Stimulated activated CD4-positive, alpha-beta T cell treated with anti-CD3 and anti-CD28 coated beads, Interleukin-4, amount 100 ng/mL, for 1 hour (primary cell): ENCODE results near the gene FRS2.

Source experiments
- DNase-seq: peaks from one replicate; pipeline ENCODE4 v3.0.0-alpha.2; 2020

FRS2 gene

DNA sequence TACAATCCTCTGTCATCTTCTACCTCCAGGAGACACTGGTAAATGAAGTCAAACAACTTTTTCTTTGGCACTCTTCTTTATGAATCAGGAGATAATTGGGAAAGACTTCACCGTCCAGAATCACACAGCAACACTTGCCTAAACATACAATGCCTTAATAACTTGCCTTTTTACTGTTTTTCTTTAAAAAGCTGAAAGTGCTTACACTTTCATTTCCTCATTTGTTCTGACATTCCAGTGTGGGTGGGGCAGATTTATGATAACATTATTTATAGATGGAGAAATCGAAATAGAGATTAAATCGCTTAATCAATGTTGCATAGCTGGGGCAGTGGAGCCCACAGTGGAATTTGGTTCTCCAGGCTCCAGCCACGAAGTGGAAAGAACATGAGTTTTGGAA is 2.8 kb upstream of the FRS2 start:
- no peak for DNase-seq

DNA sequence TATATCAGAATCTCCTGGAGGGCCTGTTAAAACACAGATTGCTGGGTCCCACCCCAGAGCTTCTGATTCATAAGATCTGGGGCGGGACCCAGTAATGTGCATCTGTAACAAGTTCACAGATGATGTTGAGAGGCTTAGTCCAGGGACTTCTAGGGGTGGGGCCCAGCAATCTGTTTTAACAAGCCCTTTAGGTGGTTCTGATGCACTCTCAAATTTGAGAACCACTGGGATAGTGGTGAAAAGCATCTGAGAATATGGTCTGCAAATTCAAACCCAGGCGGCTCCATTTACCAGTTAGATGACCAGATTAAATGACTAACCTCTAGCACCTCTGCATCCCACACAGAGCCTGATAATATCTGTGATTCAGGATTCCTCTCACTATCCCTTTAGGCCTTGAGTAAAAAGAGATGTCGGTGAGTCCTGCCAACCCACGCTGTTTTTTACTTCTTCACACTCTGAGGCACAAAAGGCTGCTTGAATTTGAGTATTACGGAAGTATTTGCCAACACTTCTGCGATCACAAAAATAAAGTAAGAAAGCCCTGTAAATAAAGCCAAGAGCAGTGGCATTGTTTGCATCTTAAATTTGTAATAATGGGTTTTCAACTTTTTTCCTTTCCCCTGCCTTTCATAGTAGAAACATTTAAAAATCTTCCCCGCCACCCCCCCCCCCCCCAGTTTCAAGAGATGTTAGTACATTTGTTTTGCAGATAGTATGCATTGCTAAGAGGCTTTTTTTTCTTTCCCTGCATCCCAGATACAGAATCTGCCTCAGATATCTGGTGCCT is 1.8 kb upstream of the FRS2 start:
- no peak for DNase-seq

DNA sequence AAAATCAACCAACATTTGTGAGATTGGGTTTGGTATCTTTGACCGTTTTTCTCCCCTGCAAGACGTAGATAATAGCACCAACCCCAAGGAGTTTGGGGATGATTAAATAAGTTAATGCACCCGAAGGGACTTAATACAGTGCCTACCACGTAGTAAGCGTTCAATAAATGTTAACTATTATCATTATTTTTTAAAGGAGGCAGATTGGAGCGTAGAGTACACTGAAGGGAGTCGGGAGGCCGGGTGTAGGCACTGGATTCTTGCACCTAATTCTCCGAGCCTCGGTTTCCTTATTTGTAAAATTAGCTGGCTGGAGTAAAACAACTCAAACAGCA is 367 bp upstream of the FRS2 start:
- no peak for DNase-seq

DNA sequence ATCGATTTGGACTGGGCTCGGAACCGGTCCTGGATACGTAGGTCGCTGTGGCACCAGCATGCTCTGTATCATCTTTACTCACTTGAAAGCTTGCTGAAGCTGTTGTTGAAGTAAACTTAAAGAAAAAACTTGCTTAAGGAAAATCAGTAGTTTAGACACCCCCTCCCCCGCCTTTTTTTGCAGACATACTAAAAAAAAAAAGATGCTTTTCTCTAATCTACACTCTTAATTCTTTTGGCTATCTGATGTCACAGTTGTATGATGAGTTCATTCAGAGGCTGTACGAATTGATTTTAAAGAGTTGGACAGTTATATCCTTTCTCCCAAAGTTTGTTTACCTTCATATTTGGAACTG is 865 bp downstream of the FRS2 start:
- no peak for DNase-seq

DNA sequence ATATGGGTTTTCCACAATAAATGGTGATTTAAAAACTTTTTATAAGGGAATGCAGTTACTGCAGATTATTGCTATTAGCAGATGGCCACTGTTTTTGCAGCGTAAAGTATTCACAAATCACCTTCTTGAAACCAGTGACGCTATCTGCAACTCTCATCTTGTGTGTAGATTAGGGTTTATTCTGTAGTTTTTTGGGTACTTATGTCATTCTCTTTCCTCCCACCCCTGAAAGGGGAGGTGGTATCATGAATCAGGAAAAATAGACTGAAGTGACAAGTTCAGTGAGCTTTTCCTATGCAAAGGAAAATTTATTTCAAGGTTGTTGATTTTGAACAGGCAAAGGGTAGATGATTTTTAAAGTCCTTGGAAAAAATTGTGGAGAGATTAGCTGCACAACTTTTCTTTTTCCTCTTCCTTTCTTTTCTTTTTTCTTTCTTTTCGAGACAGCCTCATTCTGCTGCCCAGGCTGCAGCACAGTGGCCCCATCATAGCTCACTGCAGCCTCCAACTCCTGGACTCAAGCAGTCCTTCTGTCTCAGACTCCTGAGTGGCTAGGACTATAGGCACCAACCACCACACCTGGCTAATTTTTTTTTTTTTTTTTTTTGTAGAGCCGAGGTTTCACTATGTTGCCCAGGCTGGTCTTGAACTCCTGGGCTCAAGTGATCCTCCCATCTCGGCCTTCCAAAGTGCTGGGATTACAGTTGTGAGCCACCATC is 1.6 kb downstream of the FRS2 start:
- no peak for DNase-seq

DNA sequence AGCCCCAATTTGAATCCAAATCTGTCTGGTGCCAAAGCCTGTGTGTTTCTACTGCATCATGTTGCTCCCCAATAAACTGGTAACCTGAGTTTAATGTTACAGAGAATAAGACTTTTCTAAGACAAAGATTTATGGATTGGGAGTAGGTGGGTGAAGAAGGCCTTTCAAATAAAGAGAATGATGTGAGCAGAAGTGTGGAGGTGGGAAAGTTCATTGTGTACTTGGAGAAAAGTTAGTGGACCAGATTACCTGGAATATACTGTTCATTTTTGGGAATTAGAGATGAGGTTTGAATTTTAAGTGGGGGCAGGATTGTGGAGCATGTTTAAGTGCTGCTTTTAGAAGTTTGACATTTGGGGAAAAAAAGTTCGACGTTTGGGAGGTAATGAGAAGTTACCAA is 3.1 kb downstream of the FRS2 start:
- DNase-seq, result no peak

DNA sequence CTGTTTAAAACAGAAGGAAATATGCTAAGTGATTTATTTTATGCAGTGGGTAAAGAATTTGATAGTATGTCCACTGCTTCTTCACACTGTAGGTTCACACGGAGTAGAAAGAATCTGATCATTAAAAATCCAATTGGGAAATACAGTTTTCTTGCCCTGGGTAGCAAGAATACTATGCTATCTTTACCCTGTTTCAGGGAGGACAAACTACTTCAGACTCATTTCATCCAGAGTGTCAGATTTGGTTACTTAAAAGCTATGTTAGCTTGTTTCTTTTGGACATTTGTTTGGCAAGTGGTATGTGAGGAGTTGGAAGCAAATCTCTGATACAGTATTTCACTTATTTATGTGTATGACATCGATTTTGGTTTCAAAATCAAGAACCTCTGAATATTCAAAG is 4.3 kb downstream of the FRS2 start:
- DNase-seq, result no peak

DNA sequence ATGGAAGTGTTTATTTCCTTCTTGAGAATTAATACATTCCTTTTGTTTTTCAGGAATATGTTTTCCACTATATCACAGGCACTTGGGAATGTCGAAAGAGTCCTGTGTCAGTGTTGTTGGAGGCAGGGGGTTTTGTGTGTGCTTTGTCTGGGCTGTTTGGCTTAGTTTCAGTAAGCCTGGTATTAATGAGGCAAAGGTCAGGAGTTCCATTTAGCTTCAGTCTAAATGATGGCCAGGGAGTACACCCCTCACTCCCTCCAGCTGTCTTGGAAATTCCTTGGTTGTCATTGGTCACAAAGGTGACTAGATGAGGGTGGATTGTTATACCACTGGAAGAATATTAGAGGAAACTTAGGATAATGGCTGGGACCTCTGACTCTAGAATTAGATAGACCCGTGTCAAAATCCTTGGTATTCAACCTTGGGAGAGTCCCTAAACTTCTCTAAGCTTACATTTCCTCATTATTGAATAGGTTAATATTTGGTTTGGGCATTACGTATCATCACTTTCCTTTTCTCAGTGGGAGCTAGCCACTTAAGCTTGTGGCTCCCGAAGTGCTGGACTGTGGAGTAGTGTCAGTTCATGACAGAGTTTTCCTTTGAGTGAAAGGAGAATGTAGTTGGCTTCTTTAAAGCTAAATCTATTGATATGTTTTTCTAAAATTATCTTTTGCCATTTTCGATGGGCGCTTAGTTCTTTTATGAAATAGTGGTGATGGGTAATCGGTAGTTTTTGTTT is 5.2 kb downstream of the FRS2 start:
- DNase-seq, result no peak

DNA sequence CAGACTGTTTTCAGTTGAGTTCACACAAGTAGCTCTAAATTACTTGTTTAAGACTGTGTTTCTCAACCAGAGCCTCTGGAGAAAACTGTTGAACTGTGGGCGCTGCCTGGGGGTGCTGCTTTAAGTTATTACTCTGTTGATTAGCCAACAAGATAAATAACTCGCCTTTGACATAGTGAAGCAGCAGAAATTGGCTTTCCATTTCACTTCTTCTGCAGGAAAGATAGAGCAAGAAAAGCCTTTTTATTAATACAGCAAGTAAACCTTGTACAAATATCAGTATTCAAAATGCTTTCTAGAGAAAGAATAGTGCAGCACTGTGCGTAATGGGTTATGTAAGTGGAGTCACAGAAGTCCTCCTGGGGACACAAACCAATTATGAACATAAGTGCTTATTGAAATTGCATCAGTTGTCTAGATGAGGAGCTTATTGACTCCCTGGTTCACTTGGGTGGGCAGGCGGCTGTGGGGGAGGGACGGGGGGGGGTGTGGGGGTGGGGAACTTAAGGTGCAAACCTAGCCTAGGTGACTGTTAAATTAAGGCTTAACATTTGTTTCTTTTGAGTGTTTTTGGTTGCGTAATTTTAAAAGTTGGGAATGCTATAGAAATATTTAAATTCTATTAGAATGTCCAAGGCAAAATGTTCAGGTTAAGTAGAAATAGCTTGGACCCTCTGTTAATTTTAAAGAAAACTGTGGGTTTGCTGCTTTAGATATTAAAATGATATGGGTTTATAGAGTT is 6.3 kb downstream of the FRS2 start:
- DNase-seq, result no peak

DNA sequence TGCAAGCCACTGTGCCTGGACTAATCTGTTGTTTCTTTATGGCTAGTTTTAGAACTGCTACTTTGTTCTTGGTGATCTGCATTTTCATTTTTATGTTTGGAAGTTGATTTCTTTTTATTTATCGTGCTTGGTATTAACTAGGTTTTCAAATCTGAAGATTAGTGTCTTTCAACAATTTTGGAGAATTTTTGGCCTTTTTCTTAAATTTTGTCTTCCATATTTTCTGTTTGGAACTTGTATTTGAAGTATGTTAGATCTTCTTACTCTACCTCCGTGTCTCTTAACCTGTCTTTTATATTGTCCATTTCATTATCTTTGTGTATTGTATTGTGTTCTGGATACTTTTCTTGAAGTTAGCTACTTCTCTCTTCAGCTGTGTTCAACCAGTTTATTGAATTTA is 9.5 kb downstream of the FRS2 start:
- DNase-seq, result no peak

DNA sequence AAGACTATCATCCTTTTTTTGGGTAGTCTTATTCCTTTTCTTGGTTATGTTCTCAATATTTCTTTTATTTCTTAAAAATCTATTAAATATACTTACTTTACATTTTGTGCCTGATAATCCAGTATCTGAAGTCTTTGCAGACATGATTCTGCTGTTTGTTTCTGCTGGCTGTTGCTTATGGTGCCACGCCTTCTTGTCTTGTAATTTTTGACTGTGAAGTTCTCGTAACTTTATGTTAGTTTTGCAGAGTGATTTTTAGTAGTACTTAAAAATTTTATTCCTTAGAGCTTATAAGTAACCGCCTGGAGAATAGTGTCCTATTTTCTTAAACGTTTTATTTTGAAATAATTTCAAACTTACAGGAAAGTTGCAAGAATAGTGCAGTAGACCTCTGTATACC is 10.5 kb downstream of the FRS2 start:
- DNase-seq, result no peak

DNA sequence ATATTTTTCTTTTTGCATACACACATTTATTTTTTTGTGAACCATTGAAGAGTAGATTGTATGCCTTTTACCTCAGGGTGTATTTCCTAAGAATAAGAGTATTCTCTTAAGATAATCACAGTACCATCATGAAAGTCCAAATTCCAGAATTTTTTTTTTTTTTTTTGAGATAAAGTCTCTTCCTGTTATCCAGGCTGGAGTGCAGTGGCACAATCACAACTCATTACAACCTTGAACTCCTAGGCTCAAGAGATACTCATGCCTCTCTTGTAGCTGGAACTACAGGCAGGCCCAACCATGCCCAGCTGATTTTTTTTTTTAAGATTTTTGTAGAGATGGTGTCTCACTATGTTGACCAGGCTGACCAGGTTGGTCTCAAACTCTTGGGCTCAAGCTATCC is 10.9 kb downstream of the FRS2 start:
- no peak for DNase-seq

DNA sequence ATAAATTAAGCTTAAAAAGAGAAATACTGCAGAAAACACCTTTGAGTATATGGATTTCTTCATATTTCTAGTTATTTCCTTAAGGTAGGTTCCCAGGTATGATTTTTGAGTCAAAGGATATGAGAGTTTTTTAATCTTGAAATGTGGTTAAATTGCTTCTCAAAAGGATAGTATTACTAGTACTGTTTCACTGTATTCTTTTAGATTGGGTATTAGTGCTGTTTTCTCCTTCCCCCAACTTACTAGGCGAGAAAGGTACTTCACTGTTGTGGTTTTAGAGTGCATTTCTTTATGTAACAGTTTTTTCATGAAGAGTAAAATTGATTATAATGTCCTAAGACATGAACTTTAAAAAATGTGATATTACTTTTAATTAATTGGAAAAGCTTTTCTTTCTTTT is 13.5 kb downstream of the FRS2 start:
- DNase-seq, result no peak

DNA sequence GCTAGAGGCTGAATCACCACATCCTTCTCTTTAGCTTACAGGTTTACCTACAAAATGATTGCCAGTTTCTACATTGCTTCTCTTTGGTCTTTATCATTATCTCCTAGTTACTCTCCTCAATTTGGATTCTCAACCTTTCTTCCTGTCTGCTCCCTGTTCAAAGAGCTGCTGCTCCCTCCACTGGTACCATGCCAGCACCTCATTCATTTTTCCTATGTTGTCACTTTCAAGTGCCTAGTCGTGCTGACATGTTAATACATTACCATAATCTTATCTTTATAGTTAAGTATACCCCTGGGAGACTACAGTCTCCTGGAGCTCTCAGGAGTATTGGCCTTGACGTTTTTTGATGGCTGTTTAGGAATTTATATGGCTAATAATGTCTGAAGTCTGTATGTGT is 14.2 kb downstream of the FRS2 start:
- no peak for DNase-seq

DNA sequence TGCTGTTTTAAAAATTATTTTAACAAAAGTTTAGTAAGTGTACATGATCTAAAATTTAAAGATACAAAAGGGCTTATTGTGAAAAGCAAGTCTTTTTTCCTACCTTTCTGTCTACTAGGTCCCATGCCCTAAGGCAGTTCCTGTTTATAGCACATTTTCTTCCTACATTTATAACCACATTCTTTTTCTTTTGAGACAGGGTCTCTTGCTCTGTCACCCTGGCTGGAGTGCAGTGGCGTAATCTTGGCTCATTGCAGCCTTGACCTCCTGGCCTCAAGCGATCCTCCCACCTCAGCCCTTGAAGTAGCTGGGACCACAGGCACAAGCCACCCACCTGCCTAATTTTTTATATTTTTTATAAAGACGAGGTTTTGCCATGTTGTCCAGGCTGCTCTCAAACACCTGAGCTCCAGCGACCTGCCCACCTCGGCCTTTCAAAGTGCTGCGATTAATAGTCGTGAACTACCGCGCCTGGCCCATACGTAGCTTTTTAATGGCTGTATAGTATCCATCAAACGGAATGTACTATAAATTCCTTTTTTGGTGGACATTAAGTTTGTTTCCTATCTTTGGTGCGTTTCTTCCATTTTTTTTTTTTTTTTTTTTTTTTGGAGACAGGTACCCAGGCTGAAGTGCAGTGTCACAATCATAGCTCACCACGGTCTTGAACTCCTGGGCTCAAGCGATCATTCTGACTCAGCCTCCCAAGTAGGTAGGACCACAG is 20.9 kb downstream of the FRS2 start:
- DNase-seq, result no peak

DNA sequence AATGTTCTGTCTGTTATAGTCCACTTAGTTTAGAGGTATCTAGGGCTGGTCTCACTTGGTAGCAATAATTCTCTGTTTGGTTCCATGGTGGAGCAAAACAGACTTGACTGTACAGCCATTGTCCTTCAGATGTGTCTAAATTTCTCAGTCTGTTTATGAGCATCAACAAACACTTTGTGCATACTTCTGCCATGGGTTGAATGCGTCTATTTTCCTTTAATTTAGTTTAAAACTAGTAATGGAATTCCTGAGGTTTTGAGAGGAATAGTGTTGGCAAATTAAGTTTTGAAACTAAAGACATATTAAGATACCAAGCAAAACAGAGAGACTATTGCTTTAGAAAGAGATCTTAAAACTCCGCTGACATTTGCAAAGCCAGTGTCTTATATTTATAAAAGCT is 22.6 kb downstream of the FRS2 start:
- DNase-seq, result no peak

DNA sequence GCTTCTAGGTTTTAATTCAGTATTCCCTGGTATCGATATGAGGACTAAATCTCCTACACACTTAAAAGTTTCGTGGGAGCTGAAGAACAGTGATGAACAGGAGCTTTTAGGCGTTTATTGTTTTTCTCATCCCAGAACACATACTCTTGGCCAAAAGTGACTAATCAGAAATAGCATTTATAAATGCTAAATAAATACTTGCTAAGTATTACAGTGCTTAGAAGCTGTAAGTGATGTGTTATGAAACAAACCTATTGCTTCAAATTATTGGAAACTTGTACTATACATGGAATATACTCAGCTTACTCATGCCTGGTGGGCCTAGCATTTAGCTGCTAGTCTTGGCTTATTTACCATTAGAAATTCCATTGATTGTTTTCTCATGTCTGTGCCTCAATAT is 24.9 kb downstream of the FRS2 start:
- no peak for DNase-seq

DNA sequence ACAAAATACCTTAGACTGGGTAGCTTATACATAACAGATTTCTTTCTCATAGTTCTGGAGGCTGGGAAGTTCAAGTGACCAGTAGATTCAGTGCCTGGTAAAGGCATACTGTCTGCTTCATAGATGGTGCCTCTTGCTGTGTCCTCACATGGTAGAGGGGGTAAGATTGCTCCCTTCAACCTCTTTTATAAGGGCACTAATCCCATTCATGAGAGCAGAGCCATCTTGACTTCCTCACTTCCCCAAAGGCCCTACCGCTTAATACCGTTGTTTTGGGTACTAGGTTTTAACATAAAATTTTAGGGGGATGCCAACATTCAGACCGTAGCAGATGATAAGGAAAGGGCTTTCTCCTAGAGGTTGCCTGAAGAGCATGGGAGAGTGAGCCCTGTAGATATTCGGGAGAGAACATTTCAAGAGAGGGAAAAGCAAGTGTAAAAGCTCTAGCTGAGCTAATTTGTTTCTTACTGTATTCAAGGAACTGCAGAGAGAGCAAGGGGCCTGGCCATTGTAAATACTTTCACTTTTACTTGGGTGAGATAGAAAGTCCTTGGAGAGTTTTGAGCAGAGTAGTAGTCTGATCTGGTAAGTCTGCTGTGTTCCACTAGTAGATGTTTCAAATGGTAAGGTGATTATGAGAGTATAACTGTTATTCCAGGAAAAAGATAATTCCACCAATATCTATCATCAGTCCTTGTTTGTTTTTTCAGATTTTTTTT is 27.3 kb downstream of the FRS2 start:
- DNase-seq, result no peak

DNA sequence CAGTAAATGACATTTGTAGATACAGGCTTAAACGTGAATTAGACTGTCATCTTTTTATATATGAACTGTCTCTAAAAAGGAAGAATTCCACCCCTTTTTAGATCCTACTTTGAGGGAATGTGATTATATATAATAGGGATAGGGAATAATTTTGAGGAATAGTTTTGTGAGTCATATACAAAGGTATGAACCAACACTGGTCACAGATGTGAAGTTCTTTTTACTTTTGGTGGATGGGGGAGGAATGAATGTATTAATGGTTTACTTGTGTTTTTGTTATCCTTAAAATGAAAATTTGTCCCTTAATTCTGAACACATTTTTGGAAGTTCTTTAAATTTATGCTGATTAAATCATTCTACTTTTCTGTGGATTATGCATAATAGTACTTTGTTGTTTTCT is 30.4 kb downstream of the FRS2 start:
- DNase-seq, result no peak

DNA sequence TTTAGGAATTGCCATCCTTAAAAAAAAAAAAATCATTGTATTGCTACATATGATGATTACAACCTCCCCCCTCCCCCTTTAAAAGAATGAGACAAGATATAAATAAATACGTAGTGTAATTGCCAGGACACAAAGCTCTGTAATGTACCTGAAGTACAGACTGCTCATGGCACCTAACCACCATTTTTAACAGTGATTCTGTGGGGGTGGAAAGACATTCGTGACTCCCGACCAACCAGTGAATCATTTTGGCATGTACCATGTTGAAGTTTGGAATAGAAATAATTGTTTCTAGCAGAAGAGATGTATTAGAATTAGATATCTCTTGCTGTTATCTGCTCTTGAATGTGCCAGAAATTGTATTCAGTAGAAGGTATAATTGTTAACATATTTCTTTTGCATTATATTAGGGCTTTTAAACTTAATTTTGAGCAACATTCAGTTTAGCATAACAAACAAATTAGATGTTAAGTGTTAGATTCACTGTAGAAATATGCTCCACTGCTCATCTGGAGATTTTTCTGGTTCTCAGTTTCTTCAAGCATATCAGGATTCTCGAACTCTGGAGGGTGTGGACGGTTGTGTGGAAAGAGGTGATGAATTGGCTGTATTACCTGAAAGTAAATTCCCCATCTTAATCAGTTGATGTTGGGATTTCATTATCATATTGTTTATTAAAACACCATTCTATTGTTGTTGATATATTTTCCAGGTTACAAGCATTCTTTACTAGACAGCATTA is 31.1 kb downstream of the FRS2 start:
- DNase-seq, result no peak

DNA sequence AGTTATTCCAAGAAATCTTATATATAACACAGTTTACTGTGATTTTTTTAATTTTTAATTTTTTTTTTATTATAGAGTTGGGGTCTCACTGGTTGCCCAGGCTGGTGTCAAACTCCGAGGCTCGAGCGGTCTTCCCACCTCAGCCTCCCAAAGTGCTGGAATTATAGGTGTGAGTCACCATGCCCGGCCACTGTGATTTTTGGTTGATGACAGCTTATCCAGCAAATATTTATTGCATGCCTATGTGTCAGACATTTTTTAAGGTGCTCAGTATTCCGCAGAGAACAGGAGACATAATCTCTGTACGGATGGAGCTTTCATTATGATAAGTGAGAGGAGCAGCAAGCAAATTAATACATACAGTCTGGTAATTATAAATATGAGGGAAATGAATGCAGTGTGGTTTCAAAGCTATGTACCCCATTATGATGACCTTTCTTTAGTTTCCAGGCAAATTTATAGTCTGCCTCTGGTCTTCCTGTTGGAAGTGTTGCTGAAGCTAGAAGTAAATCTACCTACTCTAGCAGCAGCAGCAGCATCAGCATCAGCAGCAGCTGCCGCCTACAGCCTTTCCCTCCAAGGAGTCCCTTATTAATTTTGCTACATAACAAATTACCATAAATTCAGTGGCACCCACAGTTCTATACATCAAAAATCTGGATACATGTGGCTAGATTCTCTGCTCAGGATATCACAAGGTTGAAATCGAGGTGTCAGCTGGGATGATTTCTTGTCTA is 32.3 kb downstream of the FRS2 start:
- no peak for DNase-seq
